ENCODE measurements around the gene RHCE. TPM values are rescaled to one million over a fixed set of nuclear protein-coding genes. Genes with fewer than 3 reads are reported as not detected.

RHCE gene
- total and polyA plus RNA-seq, 9 of the 15 experiments (the other 6 are each of a cell fraction or from before 2014, with no cell fraction given): 5.4 to 31.5 (median 12.6) TPM

DNA sequence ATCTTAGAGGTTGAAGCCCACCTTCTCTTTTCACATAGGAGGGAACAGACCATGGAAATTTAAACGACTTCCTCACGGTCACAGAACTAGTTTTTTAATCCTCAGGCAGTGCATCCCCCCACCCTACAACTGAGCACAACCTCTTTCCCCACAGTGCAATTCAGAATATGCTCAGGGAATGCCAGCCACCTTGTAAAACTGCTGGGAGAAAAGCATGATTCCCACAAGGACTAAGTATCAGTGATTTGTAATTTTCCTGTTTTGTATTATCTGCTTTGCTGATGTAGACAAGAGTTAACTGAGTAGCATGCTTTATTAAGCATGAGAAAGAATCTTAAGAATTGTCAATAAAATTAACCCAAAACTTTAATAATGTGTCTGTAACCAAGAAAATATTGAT is 58.7 kb downstream of the RHCE start:
- ATAC-seq (no peak), DNase-seq (ENCODE audit: extremely low read depth in 1 of 4, low spot score in 3 of 4) (no peak), FAIRE-seq (no peak)
- BruUV-seq (replicated peaks): no TSS peak
- Histone ChIP-seq H3K27me3 (ENCODE audit: control insufficient read depth in 2 of 2, insufficient read depth in 2 of 2, low read length in 2 of 2) (no peaks in the 10 kb centered on the region), H3K4me3 (no peak overlapping the region), H3K36me3 (ENCODE audit: control insufficient read depth, insufficient read depth, low read length) (peaks cover 40% of the 10 kb centered on the region), H3K4me1 (replicated peaks in 1 of 2; ENCODE audit: control insufficient read depth in 2 of 2, insufficient read depth in 2 of 2, low read length in 2 of 2) (peaks cover 0 to 7% of the 10 kb centered on the region in 2 experiments; a peak in 4 of 5 replicates), H3K9ac (ENCODE audit: insufficient read depth in 1 of 2, low read depth in 2 of 2, low read length in 2 of 2) (0 out of 4 replicates have a peak overlapping the region, but pooled peaks of 1 of the 2 experiments have one; percentile 6), H3K9me1 (ENCODE audit: control insufficient read depth, insufficient read depth, low read length) (no peaks in the 10 kb centered on the region), H3K4me2 (ENCODE audit: insufficient read depth, low read length) (no peak overlapping the region), H3K79me2 (ENCODE audit: control insufficient read depth, insufficient read depth, low read length) (no peaks in the 10 kb centered on the region), H4K20me1 (replicated peaks; ENCODE audit: control insufficient read depth, insufficient read depth, low read length) (no peaks in the 10 kb centered on the region), H2AFZ (ENCODE audit: low read depth, low read length) (no peak overlapping the region), H3K27ac (ENCODE audit: extremely low read depth, low read depth, low read length) (peak overlapping the region; percentile 56; the same call in 2 of the 3 replicates), H3K9me3 (replicated peaks; ENCODE audit: control insufficient read depth, insufficient read depth, low read depth, low read length) (no peaks in the 10 kb centered on the region)
- POLR2A ChIA-PET: no interaction called here
- intact Hi-C loops (cut with micrococcal nuclease): no loop called here
- TF ChIP-seq NUFIP1 (IDR thresholded peaks at IDR 0.05; ENCODE audit: partially characterized antibody) (no peak), ZBTB49 (CRISPR knock-in tag; IDR thresholded peaks at IDR 0.05; ENCODE audit: borderline replicate concordance) (no peak), ZNF41 (CRISPR knock-in tag; conservative IDR thresholded peaks at IDR 0.05) (no peak), POLR2A (conservative IDR thresholded peaks at IDR 0.05) (no peak), ZNF407 (IDR thresholded peaks at IDR 0.05; ENCODE audit: low read depth) (no peak), GTF2A2 (tag; IDR thresholded peaks at IDR 0.05) (no peak)
- in situ Hi-C loops (cut with MboI): no loop called here
- WGBS (ENCODE audit: insufficient coverage, low coverage, missing lambda C conversion rate): 64% methylated on average over 2 of the region's 2 CpGs
- CTCF ChIA-PET (ENCODE audit: low intra/inter-chr PET ratio): no interaction called here

Data from K562 (cell line).